ENCODE measurements around the gene SLC26A9.

The SLC26A9 gene

GRCh38 chr1:205972491-205973168 is 29.4 kb upstream of the SLC26A9 start:
- DNase-seq (ENCODE audit: low read depth): no peak

- no peak for DNase-seq (ENCODE audit: low read depth)
Observed at GRCh38 chr1:205972081-205972480, 28.8 kb upstream of the SLC26A9 start.

GRCh38 chr1:205971082-205971481 is 27.8 kb upstream of the SLC26A9 start:
- DNase-seq (ENCODE audit: low read depth): no peak

GRCh38 chr1:205970486-205970885 is 27.2 kb upstream of the SLC26A9 start:
- DNase-seq (ENCODE audit: low read depth): no peak

GRCh38 chr1:205969229-205969628 is 26.0 kb upstream of the SLC26A9 start:
- no peak for DNase-seq (ENCODE audit: low read depth)

GRCh38 chr1:205967554-205968335 is 24.5 kb upstream of the SLC26A9 start:
- no peak for DNase-seq (ENCODE audit: low read depth)

GRCh38 chr1:205965036-205965884 is 22.0 kb upstream of the SLC26A9 start:
- DNase-seq (ENCODE audit: low read depth): no peak

- DNase-seq (ENCODE audit: low read depth): no peak
Observed at GRCh38 chr1:205963352-205964155, 20.3 kb upstream of the SLC26A9 start.

GRCh38 chr1:205962821-205963221 is 19.6 kb upstream of the SLC26A9 start:
- DNase-seq (ENCODE audit: low read depth): no peak

- DNase-seq (ENCODE audit: low read depth): no peak
Observed at GRCh38 chr1:205961991-205962820, 18.9 kb upstream of the SLC26A9 start.

- no peak for DNase-seq (ENCODE audit: low read depth)
Observed at GRCh38 chr1:205961405-205961804, 18.1 kb upstream of the SLC26A9 start.

GRCh38 chr1:205959789-205960188 is 16.5 kb upstream of the SLC26A9 start:
- no peak for DNase-seq (ENCODE audit: low read depth)

- no peak for DNase-seq (ENCODE audit: low read depth)
Observed at GRCh38 chr1:205955499-205955898, 12.2 kb upstream of the SLC26A9 start.

GRCh38 chr1:205954819-205955404 is 11.7 kb upstream of the SLC26A9 start:
- no peak for DNase-seq (ENCODE audit: low read depth)

GRCh38 chr1:205951746-205952145 is 8.5 kb upstream of the SLC26A9 start:
- DNase-seq (ENCODE audit: low read depth): no peak

GRCh38 chr1:205950826-205951549 is 7.7 kb upstream of the SLC26A9 start:
- DNase-seq (ENCODE audit: low read depth): no peak

GRCh38 chr1:205950280-205950679 is 7.0 kb upstream of the SLC26A9 start:
- no peak for DNase-seq (ENCODE audit: low read depth)

- DNase-seq (ENCODE audit: low read depth): no peak
Observed at GRCh38 chr1:205949753-205950152, 6.5 kb upstream of the SLC26A9 start.

GRCh38 chr1:205948886-205949285 is 5.6 kb upstream of the SLC26A9 start:
- no peak for DNase-seq (ENCODE audit: low read depth)

GRCh38 chr1:205948039-205948438 is 4.8 kb upstream of the SLC26A9 start:
- no peak for DNase-seq (ENCODE audit: low read depth)
